Uterus (tissue), 2 donors: ENCODE results near the gene ULK3.

Source experiments
- CTCF ChIP-seq, 4 experiments: fragments of 200-600 bp in 2 of 4; fragments of 450-650 bp in 2 of 4; sonication (generic) in 2 of 4; IDR thresholded peaks; one replicate each; pipeline ENCODE4 v1.5.1; 2016 to 2019; ENCODE audit warnings: antibody characterized with exemption in 4 of 4, mild to moderate bottlenecking in 2 of 4, moderate library complexity in 1 of 4
- POLR2A ChIP-seq, 2 donors: fragments of 450-650 bp; IDR thresholded peaks; one replicate each; pipeline ENCODE4 v1.6.1; 2016; ENCODE audit warnings: antibody characterized with exemption in 2 of 2, mild to moderate bottlenecking in 1 of 2, moderate library complexity in 1 of 2

- TF ChIP-seq CTCF (IDR thresholded peaks at IDR 0.05) (no peak), POLR2A (IDR thresholded peaks at IDR 0.05) (no peak)
Observed at GRCh38 chr15:74792227-74793016, 50.5 kb downstream of the ULK3 start.
